K562 (cell line): Measurements from ENCODE around the gene FCRL1. TPM values are rescaled to one million over a fixed set of nuclear protein-coding genes. Genes with fewer than 3 reads are reported as not detected.

Source experiments
- ATAC-seq: fragments of 200-7000 bp; cut with Tn5 transposase; 3 replicates; pipeline ENCODE4 v1.9.1; 2020; ENCODE audit warnings: moderate library complexity
- BruUV-seq: library from RNA; stranded (reverse); fragments of 400-500 nt; replicated peaks from 2 replicates; lab custom pipeline; 2021; lab: Mats Ljungman, UMichigan
- CTCF ChIA-PET: fragments of 300-600 bp; formaldehyde crosslinking; extraction: SDS; loops from one replicate; lab custom pipeline; 2021; ENCODE audit warnings: low intra/inter-chr PET ratio; lab: Yijun Ruan, JAX
- POLR2A ChIA-PET: fragments of 300-600, 350-650 bp; sonication (Branson Sonifier 250); formaldehyde crosslinking; extraction: SDS; loops from one replicate; lab custom pipeline; 2021; ENCODE audit warnings: antibody characterized with exemption, inconsistent platforms; lab: Yijun Ruan, JAX
- DNase-seq, 4 experiments: peaks; one replicate each; pipeline versions ENCODE4 v3.0.0 to v3.0.0-alpha.2; 2011 to 2018; ENCODE audit warnings: low spot score in 3 of 4, mixed read lengths in 3 of 4; ENCODE audit errors: extremely low read depth in 1 of 4
- FAIRE-seq: peaks from 2 replicates; lab custom pipeline; 2011; peaks lifted over from hg19 to GRCh38; lab: Jason Lieb, UNC
- H2AFZ ChIP-seq: 2 replicates; pipeline ENCODE4 v1.6.0; 2011; ENCODE audit warnings: low read depth, low read length, control low read depth, inconsistent platforms
- H3K27ac ChIP-seq: fragments of 200-600 bp; 3 replicates; pipeline ENCODE4 v1.8.0; 2011; ENCODE audit warnings: low read depth, mild to moderate bottlenecking, control low read depth, inconsistent platforms, low read length, moderate library complexity, mixed read lengths; ENCODE audit errors: extremely low read depth
- H3K27me3 ChIP-seq, 2 experiments: fragments of 300-600 bp in 1 of 2; 2 replicates in 1 of 2; 3 replicates in 1 of 2; pipeline versions ENCODE4 v1.6.0 to v1.8.0; 2011; ENCODE audit warnings: inconsistent platforms in 2 of 2, low read length in 2 of 2, mild to moderate bottlenecking in 1 of 2, mixed read lengths in 1 of 2, moderate library complexity in 1 of 2; ENCODE audit not compliant: control insufficient read depth in 2 of 2, insufficient read depth in 2 of 2
- H3K36me3 ChIP-seq: fragments of 300-600 bp; 3 replicates; pipeline ENCODE4 v1.8.0; 2011; ENCODE audit warnings: mild to moderate bottlenecking, low read length, inconsistent platforms; ENCODE audit not compliant: control insufficient read depth, insufficient read depth
- H3K4me1 ChIP-seq, 2 experiments: fragments of 200-600 bp in 1 of 2; replicated peaks in 1 of 2; 2 replicates in 1 of 2; 3 replicates in 1 of 2; pipeline versions ENCODE4 v1.5.1 to v1.8.0; 2011; ENCODE audit warnings: inconsistent platforms in 2 of 2, low read length in 2 of 2, mild to moderate bottlenecking in 1 of 2, mixed read lengths in 1 of 2, moderate library complexity in 1 of 2; ENCODE audit not compliant: control insufficient read depth in 2 of 2, insufficient read depth in 2 of 2
- H3K4me2 ChIP-seq: 2 replicates; pipeline ENCODE4 v1.6.1; 2011; ENCODE audit warnings: low read length, control low read depth, inconsistent platforms, mixed read lengths; ENCODE audit not compliant: insufficient read depth
- H3K4me3 ChIP-seq: fragments of 200-600 bp; sonication (generic), shearing (Covaris generic); 2 replicates; pipeline ENCODE4 v1.5.1; 2016; ENCODE audit warnings: control low read depth, inconsistent platforms
- H3K79me2 ChIP-seq: fragments of 200-600 bp; 3 replicates; pipeline ENCODE4 v1.8.0; 2011; ENCODE audit warnings: low read length, inconsistent platforms; ENCODE audit not compliant: control insufficient read depth, insufficient read depth
- H3K9ac ChIP-seq, 2 experiments: 2 replicates each; pipeline versions ENCODE4 v1.6.0 to v1.6.1; 2011; ENCODE audit warnings: low read depth in 2 of 2, low read length in 2 of 2, control low read depth in 1 of 2, inconsistent platforms in 1 of 2, mild to moderate bottlenecking in 1 of 2, mixed read lengths in 1 of 2; ENCODE audit not compliant: insufficient read depth in 1 of 2
- H3K9me1 ChIP-seq: one replicate; pipeline ENCODE4 v1.6.0; 2011; ENCODE audit warnings: inconsistent platforms, mild to moderate bottlenecking, low read length, moderate library complexity; ENCODE audit not compliant: control insufficient read depth, insufficient read depth
- H3K9me3 ChIP-seq: replicated peaks from 2 replicates; pipeline ENCODE4 v1.5.1; 2011; ENCODE audit warnings: low read depth, low read length, inconsistent platforms; ENCODE audit not compliant: control insufficient read depth, insufficient read depth
- H4K20me1 ChIP-seq: replicated peaks from 2 replicates; pipeline ENCODE4 v1.6.1; 2011; ENCODE audit warnings: low read length, inconsistent platforms, mixed read lengths; ENCODE audit not compliant: control insufficient read depth, insufficient read depth
- KAT7 ChIP-seq: sonication (generic); formaldehyde crosslinking; IDR thresholded peaks from 2 replicates; pipeline ENCODE4 v1.8.0; 2022; ENCODE audit warnings: missing genetic modification reagents, mild to moderate bottlenecking, borderline replicate concordance
- TAF15 ChIP-seq: fragments of 200-400 bp; formaldehyde crosslinking; IDR thresholded peaks from 2 replicates; pipeline ENCODE4 v1.6.1; 2017; ENCODE audit warnings: mild to moderate bottlenecking, low read depth, low read length, moderate library complexity
- ZBTB1 ChIP-seq: sonication (generic); formaldehyde crosslinking; IDR thresholded peaks from 2 replicates; pipeline ENCODE4 v1.8.1; 2023; ENCODE audit warnings: missing genetic modification reagents, low read depth, mild to moderate bottlenecking, borderline replicate concordance
- ZNF407 ChIP-seq: fragments of 450-650 bp; IDR thresholded peaks from 2 replicates; pipeline ENCODE4 v1.6.1; 2016; ENCODE audit warnings: low read depth
- WGBS: fragments of 100-300 bp; shearing (Covaris generic); methylation state at CpG from one replicate; pipeline ENCODE4 v1.1.6; 2016; ENCODE audit warnings: low coverage, mixed read lengths; ENCODE audit not compliant: insufficient coverage; ENCODE audit errors: missing lambda C conversion rate; 5-methylcytosine and 5-hydroxymethylcytosine counted together
- in situ Hi-C: fragments of 300-500 bp; cut with MboI; formaldehyde crosslinking; loops from 4 replicates; pipeline ENCODE4 v1.15.0; 2018; ENCODE audit warnings: inconsistent platforms, mixed read lengths
- intact Hi-C: fragments of 100-400 bp; cut with micrococcal nuclease; formaldehyde crosslinking; loops from 2 replicates; pipeline ENCODE4 v1.14.2; 2022
- polyA plus RNA-seq, 8 experiments: library from polyadenylated mRNA; depleted of rRNA in 4 of 8; stranded (reverse) in 5 of 8; unstranded in 3 of 8; fragments of >200 nt; fragmentation: Nextera tagmentation in 2 of 8; fragmentation: Illumina TruSeq in 1 of 8; extraction: Ambion mirVana in 2 of 8; extraction: Trizol in 1 of 8; gene quantifications; 2 replicates each; pipeline versions ENCODE4 v1.2.1 to v1.2.3, GENCODE V29; 2011 to 2014; ENCODE audit warnings: inconsistent platforms in 1 of 8, missing spikeins in 1 of 8
- total RNA-seq, 7 experiments: library from RNA; depleted of rRNA in 6 of 7; stranded (reverse); fragments of >200 nt in 6 of 7; fragmentation: Illumina TruSeq in 2 of 7; extraction: Trizol in 2 of 7; gene quantifications; 2 replicates each; pipeline versions ENCODE4 v1.2.1 to v1.2.3, GENCODE V29; 2011 to 2021; ENCODE audit warnings: low replicate concordance in 1 of 7

The FCRL1 gene
- total and polyA plus RNA-seq, 9 of the 15 experiments (the other 6 are each of a cell fraction or from before 2014, with no cell fraction given) = not detected

GRCh38 chr1:157833145-157833544, 13.2 kb upstream of the FCRL1 start:
- Histone ChIP-seq H3K36me3 (no peaks in the 10 kb centered on the region), H3K4me1 (no peaks in the 10 kb centered on the region), H3K9ac (no peak overlapping the region), H3K79me2 (no peaks in the 10 kb centered on the region), H3K4me2 (no peak overlapping the region), H3K9me3 (no peaks in the 10 kb centered on the region), H4K20me1 (no peaks in the 10 kb centered on the region), H3K9me1 (no peaks in the 10 kb centered on the region), H3K27ac (no peak overlapping the region), H3K27me3 (peaks cover 0 to 11% of the 10 kb centered on the region in 2 experiments; a peak in 2 of 5 replicates), H3K4me3 (no peak overlapping the region), H2AFZ (no peak overlapping the region)
- intact Hi-C loops = no loop called here
- CTCF ChIA-PET = no interaction called here
- no peak for ATAC-seq
- TF ChIP-seq TAF15 = no peak
- FAIRE-seq = no peak
- POLR2A ChIA-PET = no interaction called here
- no TSS peak for BruUV-seq
- in situ Hi-C loops = no loop called here
- WGBS = 4% methylated on average over 4 of the region's 6 CpGs
- DNase-seq = no peak

- Histone ChIP-seq H3K4me1 (no peaks in the 10 kb centered on the region), H3K27me3 (peaks cover 0 to 11% of the 10 kb centered on the region in 2 experiments; a peak in 2 of 5 replicates), H3K9ac (no peak overlapping the region), H3K27ac (no peak overlapping the region), H3K4me3 (no peak overlapping the region), H3K4me2 (no peak overlapping the region), H3K36me3 (no peaks in the 10 kb centered on the region), H3K9me3 (no peaks in the 10 kb centered on the region), H3K9me1 (no peaks in the 10 kb centered on the region), H4K20me1 (no peaks in the 10 kb centered on the region), H3K79me2 (no peaks in the 10 kb centered on the region), H2AFZ (no peak overlapping the region)
- DNase-seq (no peak), ATAC-seq (no peak), FAIRE-seq (no peak)
- ChIA-PET POLR2A (no interaction called here), CTCF (no interaction called here)
- WGBS = 3% methylated on average over 4 of the region's 4 CpGs
- intact Hi-C loops (no loop called here), in situ Hi-C loops (no loop called here)
- BruUV-seq = no TSS peak
- TF ChIP-seq ZBTB1 (CRISPR knock-in tag) (no peak), KAT7 (CRISPR knock-in tag) (no peak), ZNF407 (no peak)
These were observed 12.2 kb upstream of the FCRL1 start for GRCh38 chr1:157831968-157832626.
